ELF-1 (cell line): ENCODE results near the gene IGSF21.

Experiments used
- DNase-seq: peaks from one replicate; pipeline ENCODE4 v3.0.0-alpha.2; 2016; ENCODE audit warnings: low read depth, low spot score

IGSF21 gene

DNA sequence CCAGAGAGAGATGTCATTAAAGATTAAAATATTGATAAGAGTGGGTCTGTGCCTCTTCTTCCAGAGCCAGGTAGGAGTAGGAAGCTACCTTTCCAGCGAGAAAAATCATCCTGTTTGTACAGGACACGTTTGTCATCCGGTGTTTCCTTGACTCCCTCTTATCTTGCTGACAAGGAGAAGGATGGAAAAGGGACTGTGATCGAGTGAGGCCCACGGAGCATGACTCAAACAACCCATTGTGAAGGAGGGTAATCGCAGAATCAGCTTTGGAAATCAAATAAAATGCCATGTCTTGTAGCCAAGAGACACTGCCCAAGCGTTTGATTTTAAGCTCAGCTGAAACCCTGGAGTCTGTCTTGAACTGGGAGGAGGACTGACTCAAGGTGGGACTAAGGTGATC, 97.7 kb downstream of the IGSF21 start:
- no peak for DNase-seq

DNA sequence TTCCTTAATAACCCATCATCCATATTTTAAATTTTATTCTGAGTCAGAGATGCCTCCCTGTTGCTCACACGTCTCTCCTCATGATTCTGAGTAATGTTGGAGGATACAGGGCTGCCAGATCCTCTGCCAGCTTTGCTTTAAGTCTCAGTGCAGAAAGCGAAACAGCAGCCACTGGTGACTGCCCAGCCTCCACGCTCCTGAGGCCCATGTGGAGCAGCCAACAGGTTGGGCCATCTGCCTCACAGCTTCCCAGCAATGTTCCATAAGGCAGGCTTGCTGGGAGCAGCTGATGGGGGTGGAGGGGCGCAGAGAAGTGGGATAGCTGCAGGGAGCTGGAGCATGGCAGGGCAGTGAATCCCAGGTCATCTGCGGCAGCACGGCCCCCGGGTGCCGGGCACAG, 104.2 kb downstream of the IGSF21 start:
- DNase-seq, result no peak

DNA sequence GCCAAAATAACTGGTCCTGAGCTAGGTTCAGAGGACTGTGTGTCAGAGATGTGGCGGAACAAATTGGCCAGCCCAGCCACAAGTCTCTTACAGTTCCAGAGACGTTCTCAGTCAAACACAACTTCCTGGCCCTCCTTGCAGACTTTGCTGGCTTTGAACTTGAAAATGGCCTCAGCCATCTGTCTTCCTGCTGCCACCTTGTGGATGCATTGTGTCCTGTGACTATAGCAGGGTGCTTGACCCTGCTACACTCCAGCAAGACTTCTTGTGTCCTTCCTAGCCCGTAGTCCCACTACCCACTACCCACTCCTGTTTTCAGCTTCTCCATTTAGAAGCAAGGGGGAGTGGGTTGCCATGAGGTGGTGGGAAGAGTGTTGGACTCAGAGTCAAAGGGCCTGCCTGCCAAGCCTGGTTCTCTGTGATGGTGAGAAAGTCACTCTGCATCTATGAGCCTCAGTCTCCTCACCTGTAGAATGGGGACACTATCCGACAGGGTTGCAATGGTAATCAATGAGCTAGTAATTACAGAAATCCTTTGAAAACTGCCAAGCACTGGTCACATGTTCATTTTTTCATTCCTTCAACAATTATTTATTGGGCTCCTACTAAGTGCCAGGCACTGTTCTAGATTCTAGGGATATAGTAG, 109.9 kb downstream of the IGSF21 start:
- DNase-seq, result peak; percentile 37

DNA sequence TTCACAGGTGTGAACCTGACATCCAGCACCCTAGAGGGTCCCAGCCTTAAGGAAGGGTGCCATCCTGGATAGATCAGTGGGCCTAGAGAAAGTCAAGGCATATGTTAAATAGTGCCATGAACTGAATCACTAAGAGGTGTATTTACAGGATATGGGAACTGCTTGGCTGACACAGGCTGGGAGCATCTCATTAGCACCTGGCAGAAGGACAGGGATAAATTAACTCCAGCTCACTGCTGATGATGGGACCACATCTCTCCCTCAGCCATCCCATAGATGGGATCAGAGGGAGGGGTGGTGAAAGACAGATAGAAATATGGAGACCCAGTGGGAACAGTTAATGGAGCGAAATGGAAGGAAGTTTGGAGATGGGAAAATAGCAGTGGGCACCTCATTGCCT, 122.0 kb downstream of the IGSF21 start:
- DNase-seq, result no peak

DNA sequence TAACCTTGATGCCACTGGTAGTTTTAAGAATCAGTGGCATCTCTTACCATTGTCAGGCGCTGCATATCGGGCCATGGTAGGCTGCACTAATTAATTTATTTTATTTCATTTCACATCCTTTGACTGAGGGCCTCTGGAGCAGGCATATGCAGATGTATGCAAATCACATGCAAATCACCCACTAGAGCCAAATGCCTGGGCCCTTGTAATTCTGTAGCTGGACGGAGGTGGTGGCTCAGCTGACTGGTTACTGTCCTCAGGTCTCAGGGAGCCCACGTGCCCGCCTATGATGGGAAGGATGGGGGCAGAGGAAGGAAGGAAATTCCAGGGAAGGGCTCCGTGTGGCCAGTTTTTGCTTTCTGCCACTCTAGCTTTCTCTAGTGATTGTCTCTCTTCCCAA, 122.7 kb downstream of the IGSF21 start:
- DNase-seq, result no peak

DNA sequence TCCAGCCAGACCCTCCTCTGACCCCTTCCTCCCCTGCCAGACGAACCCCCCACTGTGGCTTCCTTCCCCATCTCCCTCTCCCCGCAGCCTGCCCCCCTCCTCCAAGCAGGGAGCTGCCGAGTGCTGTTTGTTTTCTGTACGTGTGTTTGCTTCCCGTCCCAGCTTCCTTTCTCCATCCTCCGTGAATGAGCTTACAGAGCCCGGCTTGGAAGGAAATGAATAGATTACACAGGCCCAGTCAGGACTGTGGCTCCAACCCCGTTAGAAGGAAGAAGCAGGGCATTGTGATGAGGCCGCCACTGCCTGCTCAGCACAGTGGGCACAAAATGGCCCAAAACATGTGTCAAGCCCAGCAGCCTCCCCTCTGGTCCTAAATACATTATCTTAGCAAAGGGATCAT, 123.2 kb downstream of the IGSF21 start:
- DNase-seq, result no peak

DNA sequence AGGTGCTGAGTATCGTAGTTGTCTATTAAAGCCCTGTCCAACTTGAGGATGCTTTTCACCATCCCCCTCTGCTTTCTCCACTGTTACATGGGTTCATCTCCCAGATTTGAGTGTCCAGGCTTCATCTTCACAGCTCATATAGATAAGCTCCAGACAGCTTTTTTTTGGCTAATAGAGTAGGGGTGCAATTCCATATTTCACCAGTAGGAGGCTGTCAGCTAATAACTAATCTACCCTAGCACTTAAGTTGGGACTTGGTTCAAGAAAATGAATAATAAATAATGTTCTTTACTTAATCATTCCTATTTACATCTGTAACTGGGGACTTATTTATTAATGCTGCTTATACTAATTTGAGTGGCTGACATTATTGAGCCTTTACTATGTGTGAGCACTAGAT, 124.5 kb downstream of the IGSF21 start:
- peak; percentile 12 for DNase-seq

DNA sequence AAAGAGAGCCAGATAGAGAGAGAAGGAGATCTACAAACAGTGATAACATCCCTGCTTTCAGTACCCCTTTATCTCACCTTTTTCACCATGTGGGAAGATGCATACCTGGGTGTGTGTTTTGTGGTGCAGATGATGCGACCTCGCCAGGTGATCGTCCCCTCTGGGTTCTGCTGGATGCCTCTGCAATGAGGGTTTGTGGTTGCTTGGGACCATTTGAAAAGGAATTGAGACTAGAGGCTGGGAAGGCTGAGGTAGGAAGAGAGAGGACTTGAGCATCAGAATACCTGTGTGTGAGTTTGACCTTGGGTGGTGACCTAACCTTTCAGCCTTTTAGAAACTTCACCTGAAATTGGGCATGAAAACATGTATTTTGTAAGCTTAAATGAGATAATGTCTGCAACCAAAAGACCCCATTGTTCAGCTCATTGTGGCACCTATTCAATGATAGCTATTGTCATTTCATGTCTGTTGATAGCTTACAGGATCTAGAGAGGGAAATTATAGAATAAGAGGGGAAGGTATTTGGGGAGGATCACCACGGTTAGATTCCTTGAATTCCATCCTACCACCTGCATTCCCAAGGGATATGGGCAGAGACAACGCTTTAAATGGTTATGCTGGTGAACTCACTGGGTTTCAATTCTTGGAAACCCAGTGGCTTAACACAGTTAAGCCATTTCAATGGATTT, 125.7 kb downstream of the IGSF21 start:
- DNase-seq, result no peak

DNA sequence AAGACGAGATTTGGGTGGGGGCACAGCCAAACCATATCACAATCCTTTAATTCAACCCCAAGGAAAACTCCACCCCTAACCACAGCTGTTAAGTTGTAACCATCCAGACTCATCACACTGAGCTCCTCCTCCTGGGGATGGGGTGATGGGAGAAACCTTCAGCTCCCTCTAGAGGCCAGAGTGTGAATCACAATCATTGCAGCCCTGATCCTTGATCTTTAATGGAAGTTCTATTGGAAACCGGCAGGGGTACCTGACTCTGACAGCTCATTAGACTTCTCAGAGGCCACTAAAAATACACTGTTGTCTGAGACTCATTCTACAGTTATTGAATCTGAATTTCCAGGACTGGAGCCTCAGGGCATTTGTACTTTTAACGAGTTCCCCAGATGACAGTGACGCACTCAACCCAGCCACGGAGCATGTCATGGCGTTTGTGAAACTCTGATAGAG, 127.2 kb downstream of the IGSF21 start:
- DNase-seq, result peak; percentile 87

DNA sequence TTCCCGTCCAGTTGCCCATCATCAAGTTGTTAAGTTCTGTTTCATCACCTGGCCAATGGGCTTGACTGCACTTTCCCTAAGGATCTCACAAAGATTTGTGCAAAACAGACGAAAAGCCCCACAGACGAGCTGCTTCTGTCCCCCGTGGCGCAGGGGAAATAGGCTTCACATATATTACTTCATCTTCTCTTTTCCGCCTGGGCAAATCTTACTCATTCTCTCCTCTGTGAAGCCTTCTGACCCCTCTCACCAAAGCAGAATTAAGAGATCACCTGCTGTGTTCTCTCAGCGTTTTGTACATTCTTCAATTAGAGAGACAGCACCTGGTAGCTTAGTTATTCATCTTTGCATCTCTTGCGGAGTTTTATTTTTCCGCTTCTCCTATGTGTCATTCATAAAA, 129.8 kb downstream of the IGSF21 start:
- no peak for DNase-seq

DNA sequence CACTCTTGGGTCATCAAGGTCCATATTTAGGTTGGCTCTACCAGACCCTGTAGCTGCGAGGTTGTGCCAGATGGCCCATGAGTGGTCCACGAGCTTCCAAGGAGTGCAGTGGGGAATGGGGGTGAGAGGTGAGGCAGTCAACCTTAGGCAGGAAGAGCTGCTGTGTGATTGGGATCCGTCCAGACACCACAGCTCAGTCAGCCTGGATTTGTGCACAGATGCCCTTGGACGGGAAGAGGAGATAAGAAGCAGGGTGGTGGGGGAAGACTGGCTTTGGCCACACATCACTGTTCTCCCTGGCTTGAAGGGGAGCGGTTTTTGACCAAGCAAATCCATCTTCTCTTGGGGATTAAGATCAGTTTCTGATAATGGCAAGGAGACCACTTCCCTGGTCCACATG, 130.6 kb downstream of the IGSF21 start:
- no peak for DNase-seq

DNA sequence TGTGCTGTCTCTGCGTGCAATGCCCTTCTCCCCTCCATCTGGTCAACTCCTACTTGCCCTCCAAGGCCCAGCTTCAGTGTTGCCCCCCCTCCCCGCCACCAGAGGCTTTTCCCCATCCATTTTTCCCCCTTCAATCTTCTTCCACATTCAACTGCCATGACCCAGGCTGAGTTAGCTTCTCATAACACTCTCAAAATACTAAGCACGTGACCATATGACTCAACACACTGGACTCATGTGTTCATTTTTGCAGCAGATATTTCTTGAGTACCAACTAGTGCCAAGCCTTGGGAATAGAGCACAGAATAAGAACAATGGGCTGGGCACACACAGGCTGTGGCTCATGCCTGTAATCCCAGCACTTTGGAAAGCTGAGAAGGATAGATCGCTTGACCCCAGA, 132.1 kb downstream of the IGSF21 start:
- DNase-seq, result no peak

DNA sequence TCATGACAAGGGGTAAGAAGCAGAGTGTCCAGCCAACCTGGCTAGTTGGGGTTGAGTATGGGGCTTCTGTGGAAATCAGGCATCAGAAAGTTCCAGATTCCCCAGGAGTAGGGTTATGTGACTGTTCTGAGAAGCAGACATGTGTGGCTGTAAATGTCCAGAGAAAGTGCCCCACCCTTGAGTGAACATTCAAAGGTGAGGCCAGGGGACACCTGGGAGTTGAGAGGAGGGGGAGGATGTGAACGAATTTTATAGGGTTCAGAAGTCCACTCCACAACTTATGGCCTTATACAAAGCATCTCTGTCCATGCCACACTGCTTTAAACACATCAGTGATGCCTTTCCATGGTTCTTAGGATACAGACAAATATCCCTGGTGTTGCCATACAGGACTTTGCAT, 133.3 kb downstream of the IGSF21 start:
- no peak for DNase-seq

DNA sequence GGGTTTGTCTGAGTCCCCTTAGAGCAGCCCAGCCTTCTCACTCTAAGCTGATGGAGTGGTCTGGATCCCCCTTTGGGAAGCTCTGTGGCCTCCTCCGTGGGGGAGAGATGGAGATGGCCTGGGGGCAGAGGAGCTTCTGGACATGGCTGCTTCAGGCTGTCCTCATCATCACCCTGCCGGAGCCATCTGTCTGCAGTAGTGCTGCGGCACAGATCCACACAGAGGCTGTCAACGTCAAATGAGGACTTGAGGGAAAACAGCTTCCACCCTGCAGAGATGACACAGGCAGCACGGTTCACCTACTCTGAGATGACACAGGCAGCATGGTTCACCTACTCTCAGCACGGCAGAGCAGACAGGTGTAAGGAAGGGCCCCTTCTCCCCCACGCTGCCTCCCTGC, 134.3 kb downstream of the IGSF21 start:
- no peak for DNase-seq

DNA sequence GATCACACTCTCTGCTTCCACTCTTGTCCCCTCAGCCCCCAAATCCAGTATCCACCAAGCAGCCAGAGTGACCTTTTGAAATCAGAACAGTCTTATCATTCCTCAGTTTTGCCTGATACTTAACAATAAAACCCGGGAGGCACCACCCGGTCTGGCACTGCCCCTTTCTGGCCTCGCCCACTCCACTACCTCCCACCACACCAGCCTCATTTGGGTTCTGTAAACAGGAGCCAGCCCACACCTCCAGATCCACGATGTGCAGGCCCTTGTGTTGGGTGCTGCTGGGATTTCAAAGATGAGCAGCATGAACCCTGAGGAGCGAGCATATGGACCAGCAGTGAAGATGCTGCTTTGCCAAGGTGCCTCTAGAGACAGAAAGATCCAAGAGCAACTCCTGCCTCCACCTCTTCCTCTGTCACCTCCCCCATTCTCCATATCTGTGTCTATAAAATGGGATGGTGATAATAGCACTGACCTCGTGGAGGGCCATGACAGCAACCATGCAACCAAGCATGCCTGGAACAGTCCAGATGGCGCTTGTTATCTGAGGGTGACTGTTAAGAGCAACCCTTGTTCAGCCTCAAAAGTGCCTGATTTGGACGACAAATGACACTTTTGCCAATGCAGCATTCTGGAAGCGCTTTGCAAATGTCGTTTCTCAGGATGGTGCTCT, 136.0 kb downstream of the IGSF21 start:
- DNase-seq, result no peak

DNA sequence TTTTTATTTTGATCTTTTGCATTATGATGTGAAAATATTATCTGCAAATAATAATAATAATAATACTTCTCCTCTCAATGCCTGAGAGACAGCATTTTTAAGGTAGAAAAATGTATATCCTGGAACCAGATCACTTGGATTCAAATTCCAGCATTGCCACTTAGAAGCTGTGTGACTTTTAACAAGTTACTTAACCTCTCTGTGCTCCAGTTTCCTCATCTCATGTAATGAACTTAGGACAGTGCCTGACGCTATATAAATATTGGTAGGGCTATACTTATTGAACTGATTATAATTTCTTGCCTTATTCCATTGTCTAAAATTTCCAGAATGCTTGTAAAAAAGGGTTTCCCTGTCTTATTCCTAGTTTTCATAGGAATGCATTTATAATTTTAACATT, 137.2 kb downstream of the IGSF21 start:
- no peak for DNase-seq

DNA sequence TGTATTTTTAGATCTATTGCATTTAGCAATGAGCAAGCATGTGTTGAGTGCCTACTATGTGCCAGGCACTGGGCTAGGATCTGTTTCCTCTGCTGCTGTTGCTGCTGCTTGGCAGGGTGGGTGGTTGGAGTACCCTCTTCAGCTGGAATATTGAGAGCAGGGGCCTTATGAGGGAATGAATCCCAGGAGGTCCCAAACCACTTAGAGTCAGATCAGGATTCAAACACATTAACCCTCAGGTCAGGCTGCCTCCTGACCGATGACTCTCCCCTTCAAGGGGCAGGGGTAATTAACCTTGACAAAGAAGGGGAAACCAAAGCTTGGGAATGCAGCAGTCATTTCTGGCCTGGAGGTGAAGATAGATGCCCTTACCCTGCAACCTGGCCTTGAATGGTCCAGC, 138.0 kb downstream of the IGSF21 start:
- DNase-seq, result no peak

DNA sequence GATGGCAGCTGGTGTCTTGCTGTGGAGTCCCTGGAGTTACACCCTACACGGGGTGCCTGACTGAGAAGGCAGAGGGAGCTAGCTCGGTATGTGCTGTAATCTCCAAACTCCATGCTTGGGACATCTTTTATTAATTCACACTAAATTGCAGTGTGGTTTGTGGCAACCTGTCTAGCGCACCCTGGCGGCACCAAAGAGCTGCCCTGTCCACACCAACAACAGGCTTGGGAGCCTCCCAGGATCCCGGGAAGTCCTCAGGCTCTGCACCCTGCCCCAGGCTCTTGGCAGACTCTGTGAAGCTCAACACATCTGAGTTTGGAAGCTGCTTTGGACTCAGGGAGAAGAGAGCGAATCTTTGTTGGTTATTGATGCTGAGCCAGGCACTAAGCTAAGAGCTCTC, 138.9 kb downstream of the IGSF21 start:
- DNase-seq, result peak; percentile 16

DNA sequence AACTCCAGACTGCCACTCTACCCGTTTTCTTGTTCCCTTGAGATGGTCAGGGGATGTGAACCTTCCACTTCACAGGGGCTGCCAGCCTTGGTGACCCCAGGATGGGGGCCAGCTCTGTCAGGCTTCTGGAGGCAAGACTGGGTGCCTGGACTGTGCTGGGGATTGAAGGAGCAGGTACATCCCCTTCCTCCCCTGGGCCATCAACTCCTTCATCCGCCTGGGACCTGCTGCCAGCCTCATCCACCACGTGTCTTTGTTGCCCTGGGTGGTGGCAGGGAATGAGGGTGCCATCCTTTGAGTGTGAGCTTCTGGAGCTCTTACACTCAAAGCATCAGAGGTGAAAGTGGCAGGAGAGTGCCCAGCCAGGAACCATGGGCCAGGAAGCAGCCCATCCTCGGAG, 139.6 kb downstream of the IGSF21 start:
- no peak for DNase-seq

DNA sequence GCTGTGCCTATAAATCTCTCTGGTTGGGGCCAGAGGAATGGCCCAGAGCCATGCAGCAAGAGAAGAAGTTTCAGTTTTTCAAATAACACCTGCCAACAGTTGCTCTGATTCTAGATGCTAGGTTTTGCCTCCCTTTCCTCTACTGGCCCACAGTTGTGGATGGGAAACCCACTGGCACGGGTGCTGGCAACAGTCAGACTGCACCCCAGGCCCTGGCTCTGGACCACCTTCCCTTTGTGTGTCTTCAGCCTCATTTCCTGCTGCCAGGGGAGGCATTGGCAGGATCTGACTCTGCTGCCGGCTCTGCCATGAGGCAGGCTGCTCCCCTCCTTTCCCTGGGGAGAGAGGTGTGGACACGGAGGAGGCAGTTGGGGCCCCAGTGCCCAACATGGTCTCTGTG, 142.0 kb downstream of the IGSF21 start:
- no peak for DNase-seq

DNA sequence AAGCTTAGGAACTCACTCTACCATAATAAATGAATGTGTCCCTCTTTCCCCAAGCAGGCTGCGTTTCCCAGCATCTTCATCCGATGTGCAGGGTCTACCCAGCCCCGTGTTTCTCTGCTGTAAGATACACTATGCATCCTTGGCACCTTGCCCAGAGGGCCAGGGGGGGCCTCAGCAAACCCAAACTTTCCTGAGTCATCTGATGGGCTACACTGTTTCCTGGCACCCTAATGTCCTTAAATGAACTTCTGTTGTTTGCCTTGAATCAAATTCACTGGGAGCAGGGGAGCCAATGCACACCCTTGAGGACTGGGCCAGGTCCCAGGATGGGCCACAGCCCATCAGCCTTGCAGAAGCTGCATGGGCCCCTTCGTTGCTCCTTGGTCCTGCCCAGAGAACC, 145.5 kb downstream of the IGSF21 start:
- DNase-seq, result no peak

DNA sequence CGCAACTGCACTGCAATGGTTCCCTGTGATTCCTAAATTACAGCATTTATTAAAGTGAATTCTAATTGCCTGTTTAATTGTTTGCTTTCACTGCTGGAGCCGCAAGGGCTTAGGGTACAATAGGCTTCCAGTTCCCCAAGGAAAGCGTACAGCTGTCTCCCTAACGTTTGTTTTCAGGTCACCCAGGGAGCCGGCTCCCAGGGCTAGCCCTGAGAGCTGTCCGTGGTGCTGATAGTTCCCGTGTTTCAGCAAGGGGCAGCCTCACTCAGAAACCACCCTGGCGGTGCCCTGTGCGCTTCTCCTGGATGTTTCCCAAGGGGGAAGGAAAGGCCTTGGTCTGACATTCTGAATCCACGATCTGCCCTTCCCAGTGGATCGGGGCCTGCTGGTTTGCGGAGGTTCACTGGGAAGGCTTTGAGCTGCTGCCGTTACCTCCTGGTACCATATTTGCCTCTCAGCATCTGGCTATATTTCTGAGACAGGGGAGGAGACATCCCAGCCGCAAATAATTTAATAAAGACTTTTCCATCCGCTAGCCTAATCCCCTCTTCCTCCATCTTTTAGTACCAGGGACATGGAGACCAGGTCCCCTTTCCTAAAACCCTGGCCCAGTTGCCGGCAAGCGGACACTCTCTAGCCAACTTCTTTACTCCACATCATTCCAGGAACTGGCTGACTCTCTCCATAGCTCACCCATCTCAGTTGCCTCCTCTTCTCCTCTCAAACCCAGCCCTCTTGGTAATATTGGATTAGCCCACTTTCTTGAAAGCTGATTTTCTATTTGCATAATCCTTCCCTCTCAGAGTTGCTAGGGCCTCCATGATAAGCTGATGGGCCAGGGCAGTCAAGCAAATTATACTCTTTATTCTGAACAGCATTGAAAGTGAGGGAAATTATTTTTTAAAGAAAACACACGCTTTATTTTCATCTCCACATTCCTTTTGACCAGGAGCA, 149.0 kb downstream of the IGSF21 start:
- DNase-seq, result peak; percentile 77
